ENCODE results near the gene SFMBT2.
"Not testable (repeated sequence)": the region's sequence is repeated elsewhere in the genome, so short reads cannot be mapped to it uniquely, and the experiment has no call there.

Gene SFMBT2

GRCh38 chr10:7312488-7312857 lies 98.4 kb downstream of the SFMBT2 start:
- DNase-seq (ENCODE audit: insufficient read length) (no peak), FAIRE-seq (no peak)
- TF ChIP-seq POLR2A (IDR thresholded peaks at IDR 0.05; ENCODE audit: low read depth, low read length): no peak
- TF ChIP-seq POLR2AphosphoS5 (IDR thresholded peaks at IDR 0.05; ENCODE audit: low read depth, low read length): no peak
- TF ChIP-seq TAF1 (IDR thresholded peaks at IDR 0.05; ENCODE audit: borderline replicate concordance, low read depth, low read length): no peak

GRCh38 chr10:7311850-7312487 lies 98.9 kb downstream of the SFMBT2 start:
- not testable (repeated sequence) for FAIRE-seq; DNase-seq (ENCODE audit: insufficient read length)

- DNase-seq (ENCODE audit: insufficient read length) (no peak), FAIRE-seq (no peak)
- TF ChIP-seq TAF1 (IDR thresholded peaks at IDR 0.05; ENCODE audit: borderline replicate concordance, low read depth, low read length) (no peak), POLR2A (IDR thresholded peaks at IDR 0.05; ENCODE audit: low read depth, low read length) (no peak), POLR2AphosphoS5 (IDR thresholded peaks at IDR 0.05; ENCODE audit: low read depth, low read length) (no peak)
These were observed 99.5 kb downstream of the SFMBT2 start for GRCh38 chr10:7311218-7311849.

GRCh38 chr10:7310076-7310475 lies 100.8 kb downstream of the SFMBT2 start:
- DNase-seq (ENCODE audit: insufficient read length) (no peak), FAIRE-seq (no peak)
- TF ChIP-seq POLR2AphosphoS5 (IDR thresholded peaks at IDR 0.05; ENCODE audit: low read depth, low read length): no peak

- TF ChIP-seq TAF1 (IDR thresholded peaks at IDR 0.05; ENCODE audit: borderline replicate concordance, low read depth, low read length) (no peak), POLR2AphosphoS5 (IDR thresholded peaks at IDR 0.05; ENCODE audit: low read depth, low read length) (no peak), POLR2A (IDR thresholded peaks at IDR 0.05; ENCODE audit: low read depth, low read length) (no peak)
- no peak for FAIRE-seq
These were observed 102.0 kb downstream of the SFMBT2 start for GRCh38 chr10:7308826-7309225.

GRCh38 chr10:7306616-7307015 lies 104.2 kb downstream of the SFMBT2 start:
- DNase-seq (ENCODE audit: insufficient read length): no peak
- TF ChIP-seq POLR2A (IDR thresholded peaks at IDR 0.05; ENCODE audit: low read depth, low read length) (no peak), TAF1 (IDR thresholded peaks at IDR 0.05; ENCODE audit: borderline replicate concordance, low read depth, low read length) (no peak), POLR2AphosphoS5 (IDR thresholded peaks at IDR 0.05; ENCODE audit: low read depth, low read length) (no peak)
- no peak for FAIRE-seq

More at GRCh38 chr10:7308826-7309225, 102.0 kb downstream of the SFMBT2 start:
- no peak for DNase-seq (ENCODE audit: insufficient read length)

GRCh38 chr10:7306147-7306546 lies 104.7 kb downstream of the SFMBT2 start:
- TF ChIP-seq POLR2A (IDR thresholded peaks at IDR 0.05; ENCODE audit: low read depth, low read length) (no peak), TAF1 (IDR thresholded peaks at IDR 0.05; ENCODE audit: borderline replicate concordance, low read depth, low read length) (no peak), POLR2AphosphoS5 (IDR thresholded peaks at IDR 0.05; ENCODE audit: low read depth, low read length) (no peak)
- peak; percentile 64 for FAIRE-seq
- DNase-seq (ENCODE audit: insufficient read length): no peak

- no peak for DNase-seq (ENCODE audit: insufficient read length)
- TF ChIP-seq POLR2AphosphoS5 (IDR thresholded peaks at IDR 0.05; ENCODE audit: low read depth, low read length) (no peak), TAF1 (IDR thresholded peaks at IDR 0.05; ENCODE audit: borderline replicate concordance, low read depth, low read length) (no peak), POLR2A (IDR thresholded peaks at IDR 0.05; ENCODE audit: low read depth, low read length) (no peak)
- no peak for FAIRE-seq
These were observed 105.8 kb downstream of the SFMBT2 start for GRCh38 chr10:7305053-7305452.

- DNase-seq (ENCODE audit: insufficient read length): no peak
- TF ChIP-seq POLR2A (IDR thresholded peaks at IDR 0.05; ENCODE audit: low read depth, low read length): no peak
- TF ChIP-seq POLR2AphosphoS5 (IDR thresholded peaks at IDR 0.05; ENCODE audit: low read depth, low read length): no peak
- no peak for TF ChIP-seq TAF1 (IDR thresholded peaks at IDR 0.05; ENCODE audit: borderline replicate concordance, low read depth, low read length)
- FAIRE-seq: no peak
These were observed 106.7 kb downstream of the SFMBT2 start for GRCh38 chr10:7304110-7304509.

- DNase-seq (ENCODE audit: insufficient read length): no peak
- FAIRE-seq: no peak
These were observed 107.8 kb downstream of the SFMBT2 start for GRCh38 chr10:7302930-7303557.

GRCh38 chr10:7302392-7302906 lies 108.4 kb downstream of the SFMBT2 start:
- DNase-seq (ENCODE audit: insufficient read length): no peak
- TF ChIP-seq TAF1 (IDR thresholded peaks at IDR 0.05; ENCODE audit: borderline replicate concordance, low read depth, low read length) (no peak), POLR2A (IDR thresholded peaks at IDR 0.05; ENCODE audit: low read depth, low read length) (no peak), POLR2AphosphoS5 (IDR thresholded peaks at IDR 0.05; ENCODE audit: low read depth, low read length) (no peak)
- peak; percentile 85 for FAIRE-seq

More at GRCh38 chr10:7302930-7303557, 107.8 kb downstream of the SFMBT2 start:
- TF ChIP-seq TAF1 (IDR thresholded peaks at IDR 0.05; ENCODE audit: borderline replicate concordance, low read depth, low read length) (no peak), POLR2A (IDR thresholded peaks at IDR 0.05; ENCODE audit: low read depth, low read length) (no peak), POLR2AphosphoS5 (IDR thresholded peaks at IDR 0.05; ENCODE audit: low read depth, low read length) (no peak)

Measured in GM12892 (cell line).